Measurements from ENCODE around the gene INSIG1.

DNA sequence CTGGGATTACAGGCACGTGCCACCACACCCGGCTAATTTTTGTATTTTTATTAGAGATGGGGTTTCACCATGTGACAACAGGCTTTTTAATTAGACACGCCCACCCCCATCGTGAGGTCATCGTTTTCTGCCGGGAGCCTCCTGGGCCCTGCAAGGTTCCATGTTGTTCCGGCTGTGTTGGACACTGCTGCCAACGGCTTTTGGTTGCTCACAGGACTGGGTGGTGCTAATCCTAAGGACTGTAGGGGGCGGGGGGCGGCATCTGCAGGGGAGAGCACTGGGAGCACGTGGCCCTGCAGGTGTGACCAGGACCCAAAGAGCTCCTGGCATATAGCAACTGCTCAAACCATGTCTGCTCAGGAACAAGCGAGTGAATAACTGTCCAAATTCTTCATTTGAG is 29.5 kb upstream of the INSIG1 start:
- TF ChIP-seq, protein P1, sequence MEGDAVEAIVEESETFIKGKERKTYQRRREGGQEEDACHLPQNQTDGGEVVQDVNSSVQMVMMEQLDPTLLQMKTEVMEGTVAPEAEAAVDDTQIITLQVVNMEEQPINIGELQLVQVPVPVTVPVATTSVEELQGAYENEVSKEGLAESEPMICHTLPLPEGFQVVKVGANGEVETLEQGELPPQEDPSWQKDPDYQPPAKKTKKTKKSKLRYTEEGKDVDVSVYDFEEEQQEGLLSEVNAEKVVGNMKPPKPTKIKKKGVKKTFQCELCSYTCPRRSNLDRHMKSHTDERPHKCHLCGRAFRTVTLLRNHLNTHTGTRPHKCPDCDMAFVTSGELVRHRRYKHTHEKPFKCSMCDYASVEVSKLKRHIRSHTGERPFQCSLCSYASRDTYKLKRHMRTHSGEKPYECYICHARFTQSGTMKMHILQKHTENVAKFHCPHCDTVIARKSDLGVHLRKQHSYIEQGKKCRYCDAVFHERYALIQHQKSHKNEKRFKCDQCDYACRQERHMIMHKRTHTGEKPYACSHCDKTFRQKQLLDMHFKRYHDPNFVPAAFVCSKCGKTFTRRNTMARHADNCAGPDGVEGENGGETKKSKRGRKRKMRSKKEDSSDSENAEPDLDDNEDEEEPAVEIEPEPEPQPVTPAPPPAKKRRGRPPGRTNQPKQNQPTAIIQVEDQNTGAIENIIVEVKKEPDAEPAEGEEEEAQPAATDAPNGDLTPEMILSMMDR (IDR thresholded peaks at IDR 0.05; ENCODE audit: insufficient read depth, low read depth, low read length) = no peak
- TF ChIP-seq EZH2 (IDR thresholded peaks at IDR 0.05; ENCODE audit: insufficient read depth, low read length) = no peak

All from astrocyte (in vitro differentiated cells and primary cell).